ENCODE measurements around the gene RNF31. TPM values are rescaled to one million over a fixed set of nuclear protein-coding genes. Genes with fewer than 3 reads are reported as not detected.

The RNF31 gene
- total and polyA plus RNA-seq, 4 donors, result 31.7 to 82.4 (median 61.4) TPM

DNA sequence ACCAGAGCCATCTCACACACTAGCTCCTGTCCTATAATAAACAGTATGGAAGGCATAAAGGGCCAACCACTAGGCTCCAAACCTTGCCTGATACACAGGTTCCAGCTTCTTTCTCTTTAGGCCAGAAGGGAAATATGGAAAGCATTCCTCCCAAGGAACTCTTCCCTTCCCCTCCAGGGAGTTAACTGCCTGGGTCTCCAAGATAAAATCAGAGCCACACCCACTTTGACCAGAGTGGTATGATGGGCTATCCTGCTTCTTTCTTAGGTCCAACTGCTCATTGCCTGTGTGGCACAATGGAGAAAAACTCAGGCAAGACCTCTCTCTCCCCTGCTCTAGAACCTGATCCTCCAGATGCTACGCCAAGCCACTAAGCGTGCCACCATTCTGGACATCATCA is 60.3 kb downstream of the RNF31 start:
- Histone ChIP-seq H3K27me3 (ENCODE audit: control insufficient read depth in 3 of 3, insufficient read depth in 3 of 3, low read length in 2 of 3) (no peaks in the 10 kb centered on the region), H3K9ac (ENCODE audit: insufficient read depth in 1 of 2, low read length in 2 of 2) (no peak overlapping the region), H3K4me3 (no peak overlapping the region), H3K9me3 (ENCODE audit: control insufficient read depth in 4 of 4, insufficient read depth in 3 of 4, low read length in 3 of 4) (no peaks in the 10 kb centered on the region), H3K4me1 (ENCODE audit: control insufficient read depth in 5 of 5, insufficient read depth in 5 of 5, low read length in 5 of 5) (peaks cover 0 to 3% (median 0%) of the 10 kb centered on the region in 5 donors), H3K27ac (ENCODE audit: low read depth in 1 of 2, low read length in 1 of 2) (no peak overlapping the region), H3K36me3 (ENCODE audit: control insufficient read depth in 4 of 4, insufficient read depth in 4 of 4, low read length in 4 of 4) (peaks cover 9 to 46% (median 44%) of the 10 kb centered on the region in 4 donors)
- WGBS, 2 donors, result 99 to 100% methylated on average over 2 of the region's 2 CpGs
- no peak for ATAC-seq (ENCODE audit: insufficient read depth, low FRiP score)
- no peak for DNase-seq
- TF ChIP-seq CTCF (IDR thresholded peaks at IDR 0.05; ENCODE audit: control extremely low read depth, extremely low read depth), result no peak

Small RNAs within 50 kb of the gene (small RNA-seq; reads per million reads assigned to genes)
- gene AL136295.4 (ENCODE audit: low replicate concordance), result not detected
- gene CHMP4A (ENCODE audit: low replicate concordance), result not detected
- gene IPO4 (ENCODE audit: low replicate concordance), result 0.06 reads per million
- not detected for gene IRF9 (ENCODE audit: low replicate concordance)
- gene RNA5SP383 (ENCODE audit: low replicate concordance), result not detected

Other genes starting within 250 kb of the RNF31 start
Only the 30 nearest of the 31 such genes appear.
- 10 to 100 TPM; 36.0 to 37.3 TPM for gene DHRS4, start 193.7 kb upstream of the RNF31 start, total RNA-seq
- 10 to 100 TPM; 45.0 to 45.9 TPM for gene DHRS4, start 193.7 kb upstream of the RNF31 start, polyA plus RNA-seq
- 10 to 100 TPM; 17.0 to 29.2 TPM for gene DHRS4L2, start 158.6 kb upstream of the RNF31 start, total RNA-seq
- gene DHRS4L2, start 158.6 kb upstream of the RNF31 start, polyA plus RNA-seq, result 10 to 100 TPM; 30.4 to 44.7 TPM
- 1 to 10 TPM in 1 of 2 donors, under 1 TPM in 1; 0.37 to 2.4 TPM for gene CARMIL3, start 95.5 kb upstream of the RNF31 start, total RNA-seq
- under 1 TPM; 0.71 to 0.85 TPM for gene CARMIL3, start 95.5 kb upstream of the RNF31 start, polyA plus RNA-seq
- gene CPNE6, start 75.9 kb upstream of the RNF31 start, total RNA-seq, result not detected
- not detected for gene CPNE6, start 75.9 kb upstream of the RNF31 start, polyA plus RNA-seq
- gene PCK2, start 53.2 kb upstream of the RNF31 start, total RNA-seq, result 10 to 100 TPM in 1 of 2 donors, 1 to 10 TPM in 1; 8.9 to 91.7 TPM
- 10 to 100 TPM; 35.2 to 41.2 TPM for gene PCK2, start 53.2 kb upstream of the RNF31 start, polyA plus RNA-seq
- 100 to 1,000 TPM in 1 of 2 donors, 10 to 100 TPM in 1; 68.9 to 153 TPM for gene DCAF11, start 32.7 kb upstream of the RNF31 start, total RNA-seq
- 10 to 100 TPM; 26.4 to 59.4 TPM for gene DCAF11, start 32.7 kb upstream of the RNF31 start, polyA plus RNA-seq
- 1 to 10 TPM; 3.6 to 5.4 TPM for gene NRL, start 32.5 kb upstream of the RNF31 start, total RNA-seq
- gene NRL, start 32.5 kb upstream of the RNF31 start, polyA plus RNA-seq, result 1 to 10 TPM; 2.7 TPM
- gene FITM1, start 16.8 kb upstream of the RNF31 start, total RNA-seq, result under 1 TPM; 0.48 to 0.83 TPM
- gene FITM1, start 16.8 kb upstream of the RNF31 start, polyA plus RNA-seq, result 1 to 10 TPM in 1 of 2 donors, under 1 TPM in 1; 0.93 to 1.4 TPM
- gene PSME1, start 11.3 kb upstream of the RNF31 start, total RNA-seq, result 100 to 1,000 TPM; 125 to 192 TPM
- 100 to 1,000 TPM; 286 to 311 TPM for gene PSME1, start 11.3 kb upstream of the RNF31 start, polyA plus RNA-seq
- 10 to 100 TPM in 1 of 2 donors, 1 to 10 TPM in 1; 4.6 to 24.3 TPM for gene EMC9, start 5.9 kb upstream of the RNF31 start, total RNA-seq
- gene EMC9, start 5.9 kb upstream of the RNF31 start, polyA plus RNA-seq, result 10 to 100 TPM; 15.7 to 29.4 TPM
- gene PSME2, start 888 bp upstream of the RNF31 start, total RNA-seq, result 100 to 1,000 TPM in 1 of 2 donors, 10 to 100 TPM in 1; 89.1 to 178 TPM
- 100 to 1,000 TPM; 283 to 328 TPM for gene PSME2, start 888 bp upstream of the RNF31 start, polyA plus RNA-seq
- gene IRF9, start 13.8 kb downstream of the RNF31 start, total RNA-seq, result 100 to 1,000 TPM in 1 of 2 donors, 10 to 100 TPM in 1; 75.3 to 111 TPM
- gene IRF9, start 13.8 kb downstream of the RNF31 start, polyA plus RNA-seq, result 100 to 1,000 TPM in 1 of 2 donors, 10 to 100 TPM in 1; 79.9 to 124 TPM
- 10 to 100 TPM; 13.3 to 48.1 TPM for gene REC8, start 24.6 kb downstream of the RNF31 start, total RNA-seq
- 10 to 100 TPM; 23.8 to 35.1 TPM for gene REC8, start 24.6 kb downstream of the RNF31 start, polyA plus RNA-seq
- gene IPO4, start 41.3 kb downstream of the RNF31 start, total RNA-seq, result 10 to 100 TPM; 22.0 to 78.9 TPM
- gene IPO4, start 41.3 kb downstream of the RNF31 start, polyA plus RNA-seq, result 10 to 100 TPM; 13.0 to 34.8 TPM
- 10 to 100 TPM; 42.3 to 71.9 TPM for gene TM9SF1, start 47.9 kb downstream of the RNF31 start, total RNA-seq
- 10 to 100 TPM; 32.7 to 61.7 TPM for gene TM9SF1, start 47.9 kb downstream of the RNF31 start, polyA plus RNA-seq
- 1 to 10 TPM in 1 of 2 donors, not detected in 1; 1.2 TPM for gene TSSK4, start 58.2 kb downstream of the RNF31 start, total RNA-seq
- gene TSSK4, start 58.2 kb downstream of the RNF31 start, polyA plus RNA-seq, result under 1 TPM; 0.02 to 0.10 TPM
- gene CHMP4A, start 66.0 kb downstream of the RNF31 start, total RNA-seq, result 10 to 100 TPM; 37.2 to 50.8 TPM
- gene CHMP4A, start 66.0 kb downstream of the RNF31 start, polyA plus RNA-seq, result 100 to 1,000 TPM in 1 of 2 donors, 10 to 100 TPM in 1; 70.4 to 103 TPM
- 10 to 100 TPM; 20.8 to 24.8 TPM for gene MDP1, start 68.6 kb downstream of the RNF31 start, total RNA-seq
- gene MDP1, start 68.6 kb downstream of the RNF31 start, polyA plus RNA-seq, result 10 to 100 TPM; 17.2 to 31.4 TPM
- 100 to 1,000 TPM in 1 of 2 donors, 10 to 100 TPM in 1; 69.5 to 147 TPM for gene NEDD8, start 84.9 kb downstream of the RNF31 start, total RNA-seq
- gene NEDD8, start 84.9 kb downstream of the RNF31 start, polyA plus RNA-seq, result 100 to 1,000 TPM; 242 to 246 TPM
- gene GMPR2, start 85.4 kb downstream of the RNF31 start, total RNA-seq, result 10 to 100 TPM; 63.1 TPM
- 10 to 100 TPM; 42.9 to 71.1 TPM for gene GMPR2, start 85.4 kb downstream of the RNF31 start, polyA plus RNA-seq
- gene TINF2, start 95.1 kb downstream of the RNF31 start, total RNA-seq, result 10 to 100 TPM; 48.2 to 89.1 TPM
- 10 to 100 TPM; 45.2 to 82.6 TPM for gene TINF2, start 95.1 kb downstream of the RNF31 start, polyA plus RNA-seq
- 1 to 10 TPM; 1.9 to 8.8 TPM for gene TGM1, start 115.7 kb downstream of the RNF31 start, total RNA-seq
- 10 to 100 TPM in 1 of 2 donors, 1 to 10 TPM in 1; 9.8 to 11.3 TPM for gene TGM1, start 115.7 kb downstream of the RNF31 start, polyA plus RNA-seq
- 10 to 100 TPM; 19.7 to 55.8 TPM for gene RABGGTA, start 124.1 kb downstream of the RNF31 start, total RNA-seq
- 10 to 100 TPM; 40.3 to 45.4 TPM for gene RABGGTA, start 124.1 kb downstream of the RNF31 start, polyA plus RNA-seq
- gene DHRS1, start 152.3 kb downstream of the RNF31 start, total RNA-seq, result 10 to 100 TPM; 20.8 to 24.0 TPM
- 10 to 100 TPM; 20.6 to 27.8 TPM for gene DHRS1, start 152.3 kb downstream of the RNF31 start, polyA plus RNA-seq
- 10 to 100 TPM; 14.1 to 25.9 TPM for gene NOP9, start 152.4 kb downstream of the RNF31 start, total RNA-seq
- 10 to 100 TPM; 12.1 to 13.5 TPM for gene NOP9, start 152.4 kb downstream of the RNF31 start, polyA plus RNA-seq
- gene CIDEB, start 160.5 kb downstream of the RNF31 start, total RNA-seq, result 10 to 100 TPM in 1 of 2 donors, 1 to 10 TPM in 1; 9.6 to 18.8 TPM
- 10 to 100 TPM in 1 of 2 donors, 1 to 10 TPM in 1; 8.3 to 19.7 TPM for gene CIDEB, start 160.5 kb downstream of the RNF31 start, polyA plus RNA-seq
- 10 to 100 TPM in 1 of 2 donors, 1 to 10 TPM in 1; 5.8 to 14.0 TPM for gene LTB4R2, start 162.6 kb downstream of the RNF31 start, total RNA-seq
- 1 to 10 TPM; 1.8 to 5.5 TPM for gene LTB4R2, start 162.6 kb downstream of the RNF31 start, polyA plus RNA-seq
- gene LTB4R, start 164.0 kb downstream of the RNF31 start, total RNA-seq, result 10 to 100 TPM in 1 of 2 donors, 1 to 10 TPM in 1; 4.4 to 14.8 TPM
- gene LTB4R, start 164.0 kb downstream of the RNF31 start, polyA plus RNA-seq, result 10 to 100 TPM in 1 of 2 donors, 1 to 10 TPM in 1; 7.3 to 47.0 TPM
- gene ADCY4, start 187.6 kb downstream of the RNF31 start, total RNA-seq, result 10 to 100 TPM; 35.7 to 36.3 TPM
- gene ADCY4, start 187.6 kb downstream of the RNF31 start, polyA plus RNA-seq, result 10 to 100 TPM; 22.6 to 42.8 TPM
- gene RIPK3, start 192.5 kb downstream of the RNF31 start, total RNA-seq, result 10 to 100 TPM in 1 of 2 donors, 1 to 10 TPM in 1; 6.4 to 26.0 TPM
- 10 to 100 TPM; 13.0 to 23.4 TPM for gene RIPK3, start 192.5 kb downstream of the RNF31 start, polyA plus RNA-seq

Data from lung (tissue), 13 donors.